Right ventricle myocardium superior (tissue), 1 donor: ENCODE results near the gene ANGPT4. TPM values are rescaled to one million over a fixed set of nuclear protein-coding genes. Genes with fewer than 3 reads are reported as not detected.

Experiments used
- ATAC-seq: fragments of 200-7000 bp; cut with Tn5 transposase; one replicate; pipeline ENCODE4 v1.9.1; 2020; ENCODE audit warnings: mild to moderate bottlenecking; ENCODE audit not compliant: poor library complexity
- DNase-seq: peaks from one replicate; pipeline ENCODE4 v3.0.0-alpha.2; 2020
- intact Hi-C: fragments of 100-400 bp; cut with DNase I; formaldehyde crosslinking; loops from one replicate; pipeline ENCODE4 v1.11.2; 2022
- total RNA-seq: library from RNA; stranded (reverse); fragmentation: NEBNext Ultra II Directional; extraction: Animal tissue kit (Norgen Biotek cat#: 25700); gene quantifications from one replicate; pipeline ENCODE4 v1.2.1, GENCODE V29; 2021
- donor health status: DM: no; HTN: yes; CAD: no; lungs with severe emphysema.

Gene ANGPT4
- total RNA-seq, 1 donor from 2014 or later = not detected

GRCh38 chr20:887137-887536 is 29.0 kb downstream of the ANGPT4 start:
- ATAC-seq = no peak
- no peak for DNase-seq
- intact Hi-C loops = no loop called here

- intact Hi-C loops = no loop called here
- peak; percentile 78 for ATAC-seq
- DNase-seq = peak; percentile 82
Observed at GRCh38 chr20:884983-885952, 30.9 kb downstream of the ANGPT4 start.

GRCh38 chr20:881783-882144 is 34.4 kb downstream of the ANGPT4 start:
- DNase-seq = no peak
- intact Hi-C loops = no loop called here
- ATAC-seq = no peak

- DNase-seq (no peak), ATAC-seq (no peak)
- intact Hi-C loops = no loop called here
Observed at GRCh38 chr20:881051-881782, 34.9 kb downstream of the ANGPT4 start.

GRCh38 chr20:879626-880025 is 36.5 kb downstream of the ANGPT4 start:
- DNase-seq (no peak), ATAC-seq (no peak)
- intact Hi-C loops = no loop called here

GRCh38 chr20:878511-879307 is 37.4 kb downstream of the ANGPT4 start:
- DNase-seq = no peak
- intact Hi-C loops = no loop called here
- ATAC-seq = no peak

- intact Hi-C loops = no loop called here
- no peak for ATAC-seq
Observed at GRCh38 chr20:877814-878213, 38.3 kb downstream of the ANGPT4 start.

GRCh38 chr20:875115-875514 is 41.0 kb downstream of the ANGPT4 start:
- intact Hi-C loops = no loop called here
- ATAC-seq = no peak
- DNase-seq = no peak

More at GRCh38 chr20:877814-878213, 38.3 kb downstream of the ANGPT4 start:
- no peak for DNase-seq

GRCh38 chr20:873875-874607 is 42.1 kb downstream of the ANGPT4 start:
- intact Hi-C loops = no loop called here
- ATAC-seq = no peak
- DNase-seq = no peak

DNA sequence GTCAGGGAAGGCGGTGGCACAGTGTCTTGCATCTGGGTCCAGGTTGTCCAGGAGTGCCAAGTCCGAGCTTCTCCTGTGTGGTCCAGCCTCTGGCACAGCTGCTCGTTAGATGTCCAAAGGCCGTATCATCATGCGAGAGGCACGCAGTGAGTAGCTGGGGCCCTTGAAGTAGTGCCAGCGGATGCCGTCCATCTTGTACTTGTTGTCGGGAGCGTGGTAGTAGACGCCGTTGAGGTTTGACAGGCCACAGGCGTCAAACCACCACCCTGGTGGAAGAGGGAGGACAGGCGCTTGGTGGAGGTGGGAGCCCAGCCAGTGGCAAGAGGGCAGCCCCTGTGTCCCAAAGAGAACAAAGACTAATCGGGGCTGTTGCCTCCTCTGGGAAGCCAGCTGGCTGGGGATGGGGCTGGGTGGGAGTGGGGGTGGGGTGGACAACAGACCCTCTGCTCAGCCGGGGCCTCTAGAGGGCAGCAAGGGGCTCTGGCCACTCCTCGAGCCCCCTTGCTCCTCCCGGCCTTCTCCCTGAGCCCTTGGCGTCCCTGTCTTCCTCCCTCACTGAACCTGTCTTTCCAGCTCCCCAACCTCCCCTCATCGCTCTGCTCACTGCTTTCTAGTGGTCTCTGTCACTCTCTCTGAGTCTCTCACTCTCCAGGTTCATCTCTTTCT is 43.1 kb downstream of the ANGPT4 start:
- ATAC-seq (no peak), DNase-seq (no peak)
- intact Hi-C loops = no loop called here

- intact Hi-C loops = no loop called here
- ATAC-seq = no peak
- no peak for DNase-seq
Observed at GRCh38 chr20:871948-872347, 44.2 kb downstream of the ANGPT4 start.

GRCh38 chr20:871436-871835 is 44.7 kb downstream of the ANGPT4 start:
- DNase-seq (no peak), ATAC-seq (no peak)
- intact Hi-C loops = no loop called here

- intact Hi-C loops = no loop called here
- ATAC-seq (no peak), DNase-seq (no peak)
Observed at GRCh38 chr20:870758-871157, 45.4 kb downstream of the ANGPT4 start.

DNA sequence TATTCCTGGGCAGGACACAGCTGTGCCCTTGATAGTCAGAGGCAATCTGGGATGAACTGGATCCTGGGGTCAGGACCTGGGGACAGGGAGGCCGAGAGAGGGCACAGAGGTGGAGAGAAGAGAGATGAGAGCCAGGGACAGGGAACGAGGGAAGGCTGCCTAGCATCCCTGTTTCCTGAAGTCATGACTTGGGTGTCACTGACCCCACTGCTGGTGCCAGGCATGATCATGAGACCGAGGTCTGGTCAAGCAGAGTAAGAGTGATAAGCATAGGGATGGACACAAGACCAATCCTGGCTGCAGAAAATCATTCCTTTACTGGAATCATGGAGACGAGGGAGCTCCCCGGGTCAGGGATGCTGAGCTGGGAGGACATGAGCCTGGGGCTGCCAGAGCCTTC is 46.5 kb downstream of the ANGPT4 start:
- DNase-seq (no peak), ATAC-seq (no peak)
- intact Hi-C loops = no loop called here

GRCh38 chr20:868279-868678 is 47.9 kb downstream of the ANGPT4 start:
- ATAC-seq (no peak), DNase-seq (no peak)
- intact Hi-C loops = no loop called here

DNA sequence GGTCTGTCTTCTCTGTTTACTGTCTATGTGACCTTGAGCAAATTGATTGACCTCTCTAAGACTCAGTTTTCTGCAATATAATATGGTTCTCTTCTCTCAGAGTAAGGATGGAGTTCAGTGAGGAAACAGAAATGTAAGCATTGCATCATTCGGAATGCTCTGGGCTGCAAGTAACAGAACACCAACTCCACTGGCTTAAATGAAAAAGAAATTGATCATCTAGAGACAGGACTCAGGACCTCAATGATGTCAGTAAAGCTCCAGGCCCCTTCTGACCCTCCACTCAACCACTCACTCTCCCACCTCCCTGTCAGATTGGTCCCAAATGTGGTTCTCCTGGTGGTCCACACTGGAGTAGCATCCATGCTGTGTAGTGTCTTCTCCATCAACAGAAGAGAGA is 50.7 kb downstream of the ANGPT4 start:
- no peak for ATAC-seq
- intact Hi-C loops = no loop called here
- DNase-seq = no peak

- ATAC-seq (no peak), DNase-seq (no peak)
- intact Hi-C loops = no loop called here
Observed at GRCh38 chr20:860891-861290, 55.2 kb downstream of the ANGPT4 start.

DNA sequence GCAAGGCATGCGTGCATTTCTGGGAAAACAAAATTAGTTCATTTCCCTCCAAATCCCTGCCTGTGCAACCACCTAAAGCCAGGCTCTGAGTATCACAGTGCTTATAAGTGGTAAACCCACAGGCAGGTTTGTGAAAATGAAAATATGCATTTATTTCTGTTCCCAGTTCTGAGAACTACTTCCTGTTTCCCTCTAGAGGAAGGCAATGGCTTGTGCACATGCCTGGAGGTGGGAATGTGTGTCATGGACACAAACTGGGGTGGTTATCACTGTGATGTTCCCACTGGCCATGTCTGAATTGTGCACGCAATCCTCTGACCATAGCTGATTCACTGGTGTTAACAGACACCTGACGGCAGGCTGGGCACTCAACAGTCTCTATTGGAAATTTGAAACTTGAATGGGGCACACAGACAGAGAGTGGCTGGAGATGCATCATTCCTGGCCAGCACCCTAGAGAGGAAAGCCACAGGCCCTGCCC is 56.3 kb downstream of the ANGPT4 start:
- intact Hi-C loops = no loop called here
- no peak for DNase-seq
- ATAC-seq = no peak
